Mesenchymal stem cell (in vitro differentiated cells and primary cell): ENCODE data around the gene GALK2.

ENCODE experiments used
- DNase-seq: peaks from one replicate; pipeline ENCODE4 v3.0.0-alpha.2; 2013
- H2AFZ ChIP-seq: one replicate; pipeline ENCODE4 v1.6.1; 2013; ENCODE audit warnings: low read depth, mild to moderate bottlenecking, control low read depth, inconsistent platforms, low read length, moderate library complexity
- H2AK5ac ChIP-seq: 2 replicates; pipeline ENCODE4 v1.6.1; 2013; ENCODE audit warnings: low read length, moderate library complexity, mild to moderate bottlenecking, inconsistent platforms; ENCODE audit not compliant: severe bottlenecking
- H2BK120ac ChIP-seq: one replicate; pipeline ENCODE4 v1.6.1; 2013; ENCODE audit warnings: low read depth, mild to moderate bottlenecking, inconsistent platforms, low read length, moderate library complexity
- H2BK12ac ChIP-seq, 2 experiments: one replicate each; pipeline ENCODE4 v1.6.1; 2013; ENCODE audit warnings: inconsistent platforms in 2 of 2, low read length in 2 of 2, mild to moderate bottlenecking in 2 of 2, moderate library complexity in 2 of 2, control low read depth in 1 of 2
- H2BK15ac ChIP-seq: one replicate; pipeline ENCODE4 v1.6.1; 2013; ENCODE audit warnings: mild to moderate bottlenecking, low read depth, inconsistent platforms; ENCODE audit not compliant: poor library complexity, severe bottlenecking
- H2BK5ac ChIP-seq: 2 replicates; pipeline ENCODE4 v1.6.1; 2013; ENCODE audit warnings: low read depth, mild to moderate bottlenecking, low read length, control low read depth, inconsistent platforms; ENCODE audit not compliant: poor library complexity, severe bottlenecking
- H3K14ac ChIP-seq, 2 experiments: one replicate each; pipeline ENCODE4 v1.6.1; 2013; ENCODE audit warnings: inconsistent platforms in 2 of 2, low read length in 2 of 2, control low read depth in 1 of 2, mild to moderate bottlenecking in 1 of 2, moderate library complexity in 1 of 2
- H3K18ac ChIP-seq, 2 experiments: one replicate each; pipeline ENCODE4 v1.6.1; 2013; ENCODE audit warnings: inconsistent platforms in 2 of 2, low read length in 2 of 2, control low read depth in 1 of 2, low read depth in 1 of 2, mild to moderate bottlenecking in 1 of 2
- H3K23ac ChIP-seq, 2 experiments: one replicate each; pipeline ENCODE4 v1.6.1; 2013; ENCODE audit warnings: inconsistent platforms in 2 of 2, low read length in 2 of 2, mild to moderate bottlenecking in 2 of 2, moderate library complexity in 2 of 2, control low read depth in 1 of 2
- H3K27ac ChIP-seq: 2 replicates; pipeline ENCODE4 v1.5.1; 2013; ENCODE audit warnings: mild to moderate bottlenecking, moderate library complexity, low read length, control low read depth, inconsistent platforms; ENCODE audit not compliant: poor library complexity, severe bottlenecking
- H3K27me3 ChIP-seq, 2 experiments: 2 replicates each; pipeline versions ENCODE4 v1.6.1 to v1.7.0; 2013; ENCODE audit warnings: low read length in 2 of 2, mild to moderate bottlenecking in 2 of 2, moderate library complexity in 2 of 2, control low read depth in 1 of 2, inconsistent platforms in 1 of 2; ENCODE audit not compliant: control insufficient read depth in 1 of 2, insufficient read depth in 1 of 2
- H3K36me3 ChIP-seq, 2 experiments: 2 replicates each; pipeline versions ENCODE4 v1.6.1 to v1.7.0; 2013; ENCODE audit warnings: low read length in 2 of 2, control low read depth in 1 of 2, inconsistent platforms in 1 of 2, low read depth in 1 of 2, mild to moderate bottlenecking in 1 of 2; ENCODE audit not compliant: insufficient read depth in 2 of 2, control insufficient read depth in 1 of 2
- H3K4ac ChIP-seq, 2 experiments: one replicate each; pipeline ENCODE4 v1.6.1; 2013; ENCODE audit warnings: inconsistent platforms in 2 of 2, low read length in 2 of 2, mild to moderate bottlenecking in 2 of 2, moderate library complexity in 2 of 2, control low read depth in 1 of 2, low read depth in 1 of 2
- H3K4me1 ChIP-seq: 2 replicates; pipeline ENCODE4 v1.6.1; 2013; ENCODE audit warnings: low read depth, low read length, control low read depth; ENCODE audit not compliant: control insufficient read depth, insufficient read depth
- H3K4me2 ChIP-seq: 2 replicates; pipeline ENCODE4 v1.6.1; 2013; ENCODE audit warnings: low read length, mild to moderate bottlenecking, inconsistent platforms; ENCODE audit not compliant: poor library complexity, severe bottlenecking
- H3K4me3 ChIP-seq, 2 experiments: 2 replicates each; pipeline versions ENCODE4 v1.5.1 to v1.7.0; 2013; ENCODE audit warnings: low read length in 2 of 2, mild to moderate bottlenecking in 2 of 2, control low read depth in 1 of 2, low read depth in 1 of 2; ENCODE audit not compliant: insufficient read depth in 1 of 2
- H3K79me1 ChIP-seq: replicated peaks from 2 replicates; pipeline ENCODE4 v1.6.1; 2013; ENCODE audit warnings: mild to moderate bottlenecking, control low read depth, low read length, inconsistent platforms; ENCODE audit not compliant: poor library complexity, severe bottlenecking
- H3K9ac ChIP-seq: 2 replicates; pipeline ENCODE4 v1.7.0; 2013; ENCODE audit warnings: mild to moderate bottlenecking, low read length, moderate library complexity
- H3K9me3 ChIP-seq: 2 replicates; pipeline ENCODE4 v1.7.0; 2013; ENCODE audit warnings: mild to moderate bottlenecking, low read length; ENCODE audit not compliant: control insufficient read depth
- H4K8ac ChIP-seq: one replicate; pipeline ENCODE4 v1.6.1; 2013; ENCODE audit warnings: inconsistent platforms, mild to moderate bottlenecking, low read length, moderate library complexity
- H4K91ac ChIP-seq: one replicate; pipeline ENCODE4 v1.6.1; 2013; ENCODE audit warnings: mild to moderate bottlenecking, low read length, inconsistent platforms
- WGBS: methylation state at CpG from one replicate; pipeline ENCODE4 v1.1.7; 2013; ENCODE audit warnings: mixed read lengths; 5-methylcytosine and 5-hydroxymethylcytosine counted together

GALK2 gene

DNA sequence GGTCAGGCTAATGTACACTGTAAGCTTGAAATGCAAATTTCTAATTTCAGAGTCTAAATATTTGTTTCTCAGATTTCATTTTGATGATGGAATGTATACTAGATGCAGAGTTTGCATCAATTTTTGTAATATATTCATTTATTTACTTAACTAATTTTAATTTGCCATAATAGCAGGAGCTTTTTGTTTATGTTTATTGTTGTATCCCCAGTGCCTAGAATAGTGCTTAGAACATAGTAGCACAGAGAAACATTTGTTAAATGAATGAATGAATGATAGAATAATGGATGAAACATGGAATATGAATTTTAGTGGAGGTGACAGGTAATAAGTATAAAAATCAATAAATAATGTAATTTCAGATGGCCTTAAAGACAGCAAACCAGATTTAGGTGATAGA is 5.2 kb upstream of the GALK2 start:
- Histone ChIP-seq H2AK5ac (no peak overlapping the region), H3K4me1 (peaks cover under 1% of the 10 kb centered on the region), H3K9ac (no peak overlapping the region), H4K8ac (no peak overlapping the region), H3K18ac (no peak overlapping the region), H3K27ac (no peak overlapping the region), H3K23ac (no peak overlapping the region), H2AFZ (no peak overlapping the region), H3K27me3 (no peaks in the 10 kb centered on the region), H2BK120ac (no peak overlapping the region), H3K14ac (no peak overlapping the region), H3K36me3 (peaks cover 0 to 12% of the 10 kb centered on the region in 2 experiments), H3K79me1 (peaks cover 12% of the 10 kb centered on the region), H4K91ac (no peak overlapping the region), H2BK15ac (no peak overlapping the region), H2BK12ac (no peak overlapping the region), H3K4me3 (no peak overlapping the region), H3K9me3 (no peaks in the 10 kb centered on the region), H3K4ac (no peak overlapping the region), H3K4me2 (no peak overlapping the region), H2BK5ac (no peak overlapping the region)
- no peak for DNase-seq

DNA sequence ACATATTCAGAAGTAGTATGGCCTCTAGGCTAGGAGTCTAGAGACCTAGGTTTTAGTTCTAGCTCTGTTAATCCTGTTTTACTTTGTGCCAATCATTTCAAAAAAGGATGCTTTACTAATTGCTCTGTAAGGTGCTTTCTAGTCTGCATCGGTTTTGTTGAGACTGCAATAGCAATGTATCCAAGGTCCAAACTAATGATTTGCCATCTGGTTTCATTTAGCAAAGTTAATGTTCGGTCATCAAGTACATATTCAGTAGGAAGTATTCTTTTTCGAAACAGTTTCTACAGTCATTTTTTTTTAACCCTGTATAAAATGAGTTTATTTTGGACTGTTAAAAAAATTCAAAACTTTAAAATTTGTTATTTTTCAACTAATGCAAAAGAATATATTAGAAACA is 2.0 kb upstream of the GALK2 start:
- no peak for DNase-seq
- no peaks in the 10 kb centered on the region for H3K9me3 ChIP-seq
- H3K4me3 ChIP-seq = no peak overlapping the region
- H2AFZ ChIP-seq = no peak overlapping the region
- H2BK15ac ChIP-seq = no peak overlapping the region
- no peak overlapping the region for H3K23ac ChIP-seq
- peak overlapping the region; percentile 53 for H3K9ac ChIP-seq
- no peak overlapping the region for H2BK5ac ChIP-seq
- no peak overlapping the region for H3K14ac ChIP-seq
- no peaks in the 10 kb centered on the region for H3K27me3 ChIP-seq
- no peak overlapping the region for H3K4me2 ChIP-seq
- no peaks in the 10 kb centered on the region for H3K36me3 ChIP-seq
- H3K4me1 ChIP-seq = peaks cover 7% of the 10 kb centered on the region
- H3K27ac ChIP-seq = no peak overlapping the region
- no peak overlapping the region for H4K8ac ChIP-seq
- H3K79me1 ChIP-seq = peaks cover 8% of the 10 kb centered on the region
- H4K91ac ChIP-seq = no peak overlapping the region
- no peak overlapping the region for H2BK120ac ChIP-seq
- H3K4ac ChIP-seq = no peak overlapping the region
- H2AK5ac ChIP-seq = no peak overlapping the region
- H2BK12ac ChIP-seq = no peak overlapping the region
- WGBS = 100% methylated on average over 1 of the region's 3 CpGs
- H3K18ac ChIP-seq = no peak overlapping the region

DNA sequence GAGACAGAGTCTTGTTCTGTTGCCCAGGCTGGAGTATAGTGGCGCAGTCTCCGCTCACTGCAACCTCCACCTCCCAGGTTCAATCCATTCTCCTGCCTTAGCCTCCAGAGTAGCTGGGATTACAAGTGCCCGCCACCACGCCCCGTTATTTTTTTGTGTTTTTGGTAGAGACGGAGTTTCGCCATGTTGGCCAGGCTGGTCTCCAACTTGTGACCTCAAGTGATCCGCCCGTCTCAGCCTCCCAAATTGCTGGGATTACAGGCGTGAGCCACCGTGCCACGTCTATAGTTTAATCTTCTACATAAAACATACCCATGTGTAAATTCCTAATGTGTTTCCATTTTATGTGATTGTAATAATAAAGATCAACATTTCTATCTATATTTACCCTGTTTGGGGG is 1.7 kb downstream of the GALK2 start:
- no peak overlapping the region for H3K23ac ChIP-seq
- H3K4me1 ChIP-seq = peaks cover 7% of the 10 kb centered on the region
- WGBS = 98% methylated on average over 5 of the region's 12 CpGs
- H3K4me3 ChIP-seq = peak overlapping the region in 1 of 2 experiments; percentile 93
- no peak overlapping the region for H2BK120ac ChIP-seq
- no peak overlapping the region for H2AK5ac ChIP-seq
- H4K8ac ChIP-seq = no peak overlapping the region
- H3K36me3 ChIP-seq = no peaks in the 10 kb centered on the region
- H3K9ac ChIP-seq = no peak overlapping the region
- H3K14ac ChIP-seq = no peak overlapping the region
- H3K4me2 ChIP-seq = no peak overlapping the region
- no peaks in the 10 kb centered on the region for H3K27me3 ChIP-seq
- H3K79me1 ChIP-seq = peaks cover 12% of the 10 kb centered on the region
- no peak for DNase-seq
- no peak overlapping the region for H2BK5ac ChIP-seq
- H4K91ac ChIP-seq = no peak overlapping the region
- no peak overlapping the region for H2BK12ac ChIP-seq
- H3K9me3 ChIP-seq = no peaks in the 10 kb centered on the region
- H3K27ac ChIP-seq = no peak overlapping the region
- H3K18ac ChIP-seq = no peak overlapping the region
- no peak overlapping the region for H2BK15ac ChIP-seq
- H3K4ac ChIP-seq = no peak overlapping the region
- no peak overlapping the region for H2AFZ ChIP-seq

DNA sequence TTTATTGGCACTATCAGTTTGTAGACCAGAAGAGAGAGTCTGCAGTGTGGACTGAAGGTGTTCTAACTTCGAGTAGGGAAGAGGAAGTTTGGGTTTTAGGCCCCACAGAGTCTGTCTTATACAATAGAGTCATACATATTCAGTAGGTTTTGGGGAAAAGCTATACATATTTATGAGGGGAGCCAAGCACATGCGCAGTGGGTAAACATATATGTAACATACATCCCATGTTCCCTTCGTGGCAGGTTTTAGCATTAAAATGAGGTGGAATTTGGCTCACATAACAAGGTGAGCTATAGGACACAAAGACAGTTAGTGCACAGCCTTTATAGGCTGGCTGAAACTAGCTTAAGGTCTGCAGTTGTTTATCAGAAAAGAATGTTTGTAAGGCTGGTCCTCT is 4.9 kb downstream of the GALK2 start:
- Histone ChIP-seq H3K79me1 (peaks cover 15% of the 10 kb centered on the region), H3K9ac (no peak overlapping the region), H3K27me3 (no peaks in the 10 kb centered on the region)

More for the DNA sequence above, 4.9 kb downstream of the GALK2 start:
- no peak overlapping the region for H3K14ac ChIP-seq
- H2BK5ac ChIP-seq = no peak overlapping the region
- no peak overlapping the region for H3K4ac ChIP-seq
- no peak overlapping the region for H3K27ac ChIP-seq
- H4K8ac ChIP-seq = no peak overlapping the region
- H4K91ac ChIP-seq = no peak overlapping the region
- H3K4me2 ChIP-seq = no peak overlapping the region
- H2BK15ac ChIP-seq = no peak overlapping the region
- peaks cover 5% of the 10 kb centered on the region for H3K4me1 ChIP-seq
- no peak for DNase-seq
- peaks cover 0 to 8% of the 10 kb centered on the region in 2 experiments for H3K36me3 ChIP-seq
- no peaks in the 10 kb centered on the region for H3K9me3 ChIP-seq
- H3K18ac ChIP-seq = no peak overlapping the region
- H2AFZ ChIP-seq = no peak overlapping the region
- no peak overlapping the region for H3K4me3 ChIP-seq
- H2BK12ac ChIP-seq = no peak overlapping the region
- 95% methylated on average over 2 of the region's 3 CpGs for WGBS
- H2AK5ac ChIP-seq = no peak overlapping the region
- no peak overlapping the region for H2BK120ac ChIP-seq
- H3K23ac ChIP-seq = no peak overlapping the region
